GM23248 (cell line): ENCODE data around the gene ARPC5. TPM values are rescaled to one million over a fixed set of nuclear protein-coding genes. Genes with fewer than 3 reads are reported as not detected.

Experiments used
- DNase-seq: peaks from one replicate; pipeline ENCODE4 v3.0.0-alpha.2; 2015
- H2AFZ ChIP-seq: fragments of 200-600 bp; sonication (generic); 2 replicates; pipeline ENCODE4 v1.6.1; 2016; ENCODE audit warnings: antibody characterized with exemption
- H3F3A ChIP-seq: fragments of 200-600 bp; sonication (generic); 2 replicates; pipeline ENCODE4 v1.6.1; 2016; ENCODE audit warnings: mild to moderate bottlenecking, antibody characterized with exemption, mixed run types; ENCODE audit not compliant: insufficient read depth
- H3K27ac ChIP-seq: fragments of 200-600 bp; sonication (generic); 2 replicates; pipeline ENCODE4 v1.5.1; 2016; ENCODE audit warnings: mild to moderate bottlenecking
- H3K27me3 ChIP-seq: fragments of 200-600 bp; sonication (generic); replicated peaks from 2 replicates; pipeline ENCODE4 v1.6.1; 2016; ENCODE audit warnings: mild to moderate bottlenecking; ENCODE audit not compliant: insufficient read depth
- H3K36me3 ChIP-seq: fragments of 200-600 bp; sonication (generic); 2 replicates; pipeline ENCODE4 v1.6.1; 2016; ENCODE audit warnings: low read depth, mild to moderate bottlenecking
- H3K4me1 ChIP-seq: fragments of 200-600 bp; sonication (generic); 2 replicates; pipeline ENCODE4 v1.6.1; 2016; ENCODE audit warnings: mild to moderate bottlenecking; ENCODE audit not compliant: insufficient read depth
- H3K4me2 ChIP-seq: fragments of 200-600 bp; sonication (generic); one replicate; pipeline ENCODE4 v1.6.1; 2016; ENCODE audit warnings: mild to moderate bottlenecking; ENCODE audit not compliant: unreplicated experiment
- H3K4me3 ChIP-seq: fragments of 200-600 bp; sonication (generic); 2 replicates; pipeline ENCODE4 v1.5.1; 2016; ENCODE audit warnings: mild to moderate bottlenecking
- H3K79me2 ChIP-seq: fragments of 200-600 bp; sonication (generic); 2 replicates; pipeline ENCODE4 v1.6.1; 2016; ENCODE audit warnings: mild to moderate bottlenecking; ENCODE audit not compliant: insufficient read depth
- H3K9ac ChIP-seq: fragments of 200-600 bp; sonication (generic); 2 replicates; pipeline ENCODE4 v1.6.1; 2016; ENCODE audit warnings: mild to moderate bottlenecking
- H3K9me2 ChIP-seq: fragments of 200-600 bp; sonication (generic); 2 replicates; pipeline ENCODE4 v1.6.1; 2016; ENCODE audit warnings: mixed run types, mild to moderate bottlenecking, moderate library complexity; ENCODE audit not compliant: insufficient read depth
- H3K9me3 ChIP-seq: fragments of 200-600 bp; sonication (generic); one replicate; pipeline ENCODE4 v1.6.1; 2017; ENCODE audit warnings: low read depth
- H4K20me1 ChIP-seq: fragments of 200-600 bp; sonication (generic); 2 replicates; pipeline ENCODE4 v1.6.0; 2016; ENCODE audit not compliant: insufficient read depth
- EZH2 ChIP-seq: fragments of 200-600 bp; sonication (generic); IDR thresholded peaks from 2 replicates; pipeline ENCODE4 v1.6.1; 2018; ENCODE audit warnings: antibody characterized with exemption, mild to moderate bottlenecking; ENCODE audit not compliant: insufficient read depth, poor library complexity, severe bottlenecking
- EZH2phosphoT487 ChIP-seq: fragments of 200-600 bp; sonication (generic); IDR thresholded peaks from 2 replicates; pipeline ENCODE4 v1.6.1; 2018; ENCODE audit warnings: antibody characterized with exemption, moderate library complexity, mild to moderate bottlenecking, low read depth; ENCODE audit not compliant: insufficient read depth
- WGBS, 2 experiments: methylation state at CpG; one replicate each; pipeline ENCODE4 v1.1.6; 2015 to 2017; ENCODE audit warnings: low lambda C conversion rate in 2 of 2, low coverage in 1 of 2; ENCODE audit errors: missing lambda C conversion rate in 2 of 2; 5-methylcytosine and 5-hydroxymethylcytosine counted together
- in situ Hi-C: fragments of 300-500 bp; cut with MboI; formaldehyde crosslinking; loops from 2 replicates; pipeline ENCODE4 v1.15.0; 2020
- polyA plus RNA-seq: library from polyadenylated mRNA; unstranded; fragments of >200 nt; fragmentation: Nextera tagmentation; extraction: Ambion mirVana; gene quantifications from 2 replicates; pipeline ENCODE4 v1.2.1, GENCODE V29; 2016
- total RNA-seq: library from RNA; depleted of rRNA; stranded (reverse); fragments of >200 nt; shearing (Covaris generic); gene quantifications from 2 replicates; pipeline ENCODE4 v1.2.3, GENCODE V29; 2014

ARPC5 gene
- total and polyA plus RNA-seq, 2 experiments from 2014 or later = 388 to 666 TPM

DNA sequence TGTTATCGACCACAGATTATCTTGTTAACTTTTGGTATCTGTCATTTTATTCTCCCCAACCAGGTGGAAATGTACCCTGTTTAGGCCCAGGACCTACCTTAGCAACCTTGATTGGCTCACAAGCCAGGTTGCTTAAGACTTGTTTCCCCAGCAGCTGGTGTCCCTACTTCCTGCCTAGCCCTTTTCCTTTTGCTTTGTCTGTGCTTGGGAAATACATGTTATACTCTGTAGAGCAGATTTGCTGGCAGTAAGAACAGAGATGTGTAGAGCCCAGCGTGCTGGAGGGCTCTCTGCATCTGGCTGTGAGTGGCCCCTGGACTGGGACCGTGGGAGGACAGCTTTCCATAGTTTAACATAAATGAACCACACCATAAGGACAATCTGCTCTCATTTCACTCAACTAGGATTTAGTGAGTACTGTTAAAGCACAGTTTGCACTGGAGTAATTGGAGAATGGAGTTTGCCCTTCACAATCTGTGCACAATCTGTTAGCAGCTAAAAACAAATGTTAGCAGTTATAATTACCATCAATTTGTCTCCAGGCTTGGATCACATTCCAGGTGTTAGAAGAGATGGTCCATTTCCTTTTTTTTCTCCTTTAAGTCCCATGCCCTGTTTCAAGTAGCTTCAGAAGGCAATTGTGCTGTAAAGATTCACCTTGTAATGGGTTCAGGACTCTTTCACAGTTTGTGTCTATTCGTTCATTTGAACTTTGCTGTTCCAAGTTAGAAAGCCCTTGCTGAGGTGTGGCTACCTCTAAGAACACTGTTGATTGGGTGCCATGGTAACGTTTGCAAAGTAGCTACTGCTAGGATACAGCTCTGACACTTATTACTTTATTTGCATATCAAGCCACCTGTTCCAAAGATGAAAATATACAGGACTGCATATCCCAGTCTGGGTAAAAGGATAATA lies 17.2 kb upstream of the ARPC5 start, which contains the start of gene APOBEC4:
APOBEC4 (minus strand) TSS at position 770 of the 915 bp plus-strand sequence. CDS start 4,535 bp downstream, outside the sequence.
- TF ChIP-seq EZH2 (no peak), EZH2phosphoT487 (no peak)
- Histone ChIP-seq H4K20me1 (no peaks in the 10 kb centered on the region), H3K9me3 (no peaks in the 10 kb centered on the region), H3K9ac (no peak within 1 kb of the TSS), H3K4me1 (peaks cover 19% of the 10 kb centered on the region), H3K36me3 (no peaks in the 10 kb centered on the region), H3K4me3 (no peak within 1 kb of the TSS), H3K9me2 (no peaks in the 10 kb centered on the region), H3K4me2 (no peak within 1 kb of the TSS), H2AFZ (no peak within 1 kb of the TSS), H3K79me2 (peaks cover 10% of the 10 kb centered on the region; the same call in 1 of the 2 replicates), H3K27me3 (no peaks in the 10 kb centered on the region), H3F3A (no peaks in the 10 kb centered on the region), H3K27ac (no peak within 1 kb of the TSS)
- in situ Hi-C loops = loop anchor here (10.0 kb wide), 2 partner anchors 262 to 392 kb away; no protein-coding TSS in a partner anchor
- DNase-seq = no peak
- WGBS, 2 experiments = 75 to 77% methylated on average over 5 of the region's 5 CpGs

DNA sequence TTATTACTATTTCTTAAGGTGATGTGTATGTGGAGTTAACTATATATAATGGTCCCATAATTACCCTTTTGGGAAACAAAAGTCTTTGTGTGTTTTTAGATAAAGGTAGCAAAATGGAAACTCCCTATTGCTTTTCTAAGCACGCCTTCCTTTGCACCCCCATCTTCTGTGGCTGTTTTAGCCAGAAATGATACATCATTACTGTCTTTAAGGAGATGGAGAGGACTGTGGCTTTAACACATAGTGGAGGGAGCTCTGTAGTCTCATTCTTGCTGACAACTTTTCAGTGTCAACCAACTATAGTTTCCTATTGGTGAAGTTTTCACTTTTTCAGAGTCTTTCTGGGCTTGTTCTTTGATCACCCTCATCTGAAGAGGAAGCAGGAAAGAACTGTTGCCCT lies 16.5 kb upstream of the ARPC5 start:
- Histone ChIP-seq H3K4me1 (peaks cover 19% of the 10 kb centered on the region), H3K36me3 (no peaks in the 10 kb centered on the region), H3K79me2 (peaks cover 13% of the 10 kb centered on the region; the same call in 1 of the 2 replicates), H3K27me3 (no peaks in the 10 kb centered on the region), H3K4me3 (no peak overlapping the region), H3K27ac (no peak overlapping the region), H2AFZ (no peak overlapping the region), H3K9me3 (no peaks in the 10 kb centered on the region), H3F3A (no peaks in the 10 kb centered on the region), H3K4me2 (no peak overlapping the region), H3K9ac (no peak overlapping the region), H4K20me1 (no peaks in the 10 kb centered on the region), H3K9me2 (no peaks in the 10 kb centered on the region)
- in situ Hi-C loops = loop anchor here (10.0 kb wide), 2 partner anchors 263 to 393 kb away; no protein-coding TSS in a partner anchor
- 80 to 85% methylated on average over 1 of the region's 1 CpG for WGBS, 2 experiments
- no peak for DNase-seq
- no peak for TF ChIP-seq EZH2phosphoT487
- TF ChIP-seq EZH2 = no peak

DNA sequence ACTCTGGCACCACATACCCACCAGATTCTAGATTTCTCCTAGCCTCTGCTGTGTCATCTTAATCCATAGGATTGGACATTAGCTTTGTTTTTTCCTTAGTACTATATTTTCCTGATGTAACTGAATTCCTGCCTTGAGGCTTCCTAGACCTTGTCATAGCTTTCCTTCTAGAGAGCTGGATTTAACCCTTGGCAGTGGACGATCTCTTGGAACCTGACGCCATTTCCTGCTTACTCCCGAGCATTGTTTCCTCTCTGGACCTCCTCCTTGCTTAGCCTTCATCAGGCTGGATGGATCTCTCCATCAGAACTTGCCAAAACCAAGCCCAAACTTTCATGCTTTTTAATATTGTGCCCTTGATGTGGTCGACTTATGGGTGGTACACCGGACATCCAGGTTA lies 16.0 kb upstream of the ARPC5 start:
- Histone ChIP-seq H3K27ac (no peak overlapping the region), H3K4me1 (peaks cover 19% of the 10 kb centered on the region), H3K36me3 (no peaks in the 10 kb centered on the region), H3K9me3 (no peaks in the 10 kb centered on the region), H3K79me2 (peaks cover 13% of the 10 kb centered on the region; the same call in 1 of the 2 replicates), H3F3A (no peaks in the 10 kb centered on the region), H2AFZ (no peak overlapping the region), H3K9me2 (no peaks in the 10 kb centered on the region), H3K4me3 (no peak overlapping the region), H3K27me3 (no peaks in the 10 kb centered on the region), H4K20me1 (no peaks in the 10 kb centered on the region), H3K9ac (no peak overlapping the region), H3K4me2 (no peak overlapping the region)
- 82% methylated on average over 5 of the region's 5 CpGs for WGBS, 2 experiments
- TF ChIP-seq EZH2 = no peak
- no peak for TF ChIP-seq EZH2phosphoT487
- no peak for DNase-seq
- in situ Hi-C loops = loop anchor here (10.0 kb wide), 2 partner anchors 263 to 393 kb away; no protein-coding TSS in a partner anchor

DNA sequence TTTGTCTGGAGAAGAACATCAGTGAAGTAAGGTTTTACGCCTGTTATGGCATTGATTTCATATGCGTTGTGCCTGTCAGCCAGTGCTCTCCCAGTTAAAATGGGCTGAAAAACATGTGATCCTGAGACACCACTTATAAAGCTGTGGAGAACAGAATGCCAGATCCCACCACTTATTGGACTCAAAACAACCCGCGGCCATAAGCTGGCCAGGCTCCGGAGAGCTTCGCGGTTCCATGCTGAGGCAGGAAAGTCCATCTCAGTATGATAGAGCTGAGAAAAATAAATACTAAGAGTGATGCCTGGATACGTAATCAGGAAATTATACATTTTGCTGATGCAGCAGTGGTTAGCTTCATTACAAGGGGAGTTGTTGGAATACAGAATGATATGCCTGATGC lies 12.5 kb upstream of the ARPC5 start:
- Histone ChIP-seq H4K20me1 (no peaks in the 10 kb centered on the region), H3K9ac (no peak overlapping the region), H3K79me2 (peaks cover 13% of the 10 kb centered on the region; the same call in 1 of the 2 replicates), H3K9me3 (no peaks in the 10 kb centered on the region), H3K4me2 (no peak overlapping the region), H3K4me3 (no peak overlapping the region), H3K27ac (no peak overlapping the region), H3K27me3 (no peaks in the 10 kb centered on the region), H3F3A (no peaks in the 10 kb centered on the region), H2AFZ (no peak overlapping the region), H3K4me1 (no peaks in the 10 kb centered on the region), H3K9me2 (no peaks in the 10 kb centered on the region), H3K36me3 (no peaks in the 10 kb centered on the region)
- DNase-seq = no peak
- WGBS, 2 experiments = 97 to 99% methylated on average over 8 of the region's 8 CpGs
- TF ChIP-seq EZH2phosphoT487 (no peak), EZH2 (no peak)
- in situ Hi-C loops = no loop called here
